CD4-positive, alpha-beta T cell treated with Interleukin-17A for 4 hours (primary cell): Measurements from ENCODE around the gene TMC2.

Experiments used
- DNase-seq: peaks from one replicate; pipeline ENCODE4 v3.0.0-alpha.2; 2020; ENCODE audit warnings: mixed read lengths

The TMC2 gene

GRCh38 chr20:2626853-2627541, 90.6 kb downstream of the TMC2 start:
- DNase-seq = no peak

GRCh38 chr20:2631228-2631627, 94.9 kb downstream of the TMC2 start:
- DNase-seq = no peak

- DNase-seq = no peak
These were observed 97.0 kb downstream of the TMC2 start for GRCh38 chr20:2633381-2633780.

GRCh38 chr20:2637246-2637645, 100.9 kb downstream of the TMC2 start:
- no peak for DNase-seq

- DNase-seq = no peak
These were observed 103.9 kb downstream of the TMC2 start for GRCh38 chr20:2640260-2640659.

- no peak for DNase-seq
These were observed 104.5 kb downstream of the TMC2 start for GRCh38 chr20:2640899-2641298.

GRCh38 chr20:2643708-2644107, 107.3 kb downstream of the TMC2 start:
- DNase-seq = no peak

GRCh38 chr20:2651772-2652723, 115.7 kb downstream of the TMC2 start, which contains the start of gene NOP56:
TSS of gene NOP56 (plus strand) at chr20:2652632. CDS start at chr20:2652661, 29 bp downstream.
- peak; percentile 97 for DNase-seq

- DNase-seq = no peak
These were observed 116.6 kb downstream of the TMC2 start for GRCh38 chr20:2652724-2653555.

- DNase-seq = no peak
These were observed 117.4 kb downstream of the TMC2 start for GRCh38 chr20:2653556-2654383.

GRCh38 chr20:2654384-2654822, 118.0 kb downstream of the TMC2 start:
- DNase-seq = no peak

- DNase-seq = no peak
These were observed 118.5 kb downstream of the TMC2 start for GRCh38 chr20:2654831-2655230.

- no peak for DNase-seq
These were observed 119.2 kb downstream of the TMC2 start for GRCh38 chr20:2655331-2656116.

GRCh38 chr20:2656471-2657117, 120.2 kb downstream of the TMC2 start:
- no peak for DNase-seq

- no peak for DNase-seq
These were observed 120.9 kb downstream of the TMC2 start for GRCh38 chr20:2657241-2657640.

GRCh38 chr20:2657674-2658073, 121.3 kb downstream of the TMC2 start:
- no peak for DNase-seq

- DNase-seq = no peak
These were observed 122.3 kb downstream of the TMC2 start for GRCh38 chr20:2658414-2659354.

GRCh38 chr20:2659547-2659946, 123.2 kb downstream of the TMC2 start:
- DNase-seq = no peak

- no peak for DNase-seq
These were observed 127.1 kb downstream of the TMC2 start for GRCh38 chr20:2663364-2663886.
